Right lobe of liver (tissue), 6 donors: ENCODE data around the gene HAND1. TPM values are rescaled to one million over a fixed set of nuclear protein-coding genes. Genes with fewer than 3 reads are reported as not detected.

Source experiments
- ATAC-seq, 4 donors: fragments of 200-7000 bp; cut with Tn5 transposase; one replicate each; pipeline ENCODE4 v1.9.1; 2020; ENCODE audit warnings: mild to moderate bottlenecking in 4 of 4, moderate library complexity in 4 of 4
- DNase-seq, 3 donors: peaks; one replicate each; pipeline ENCODE4 v3.0.0-alpha.2; 2020
- H3K27ac ChIP-seq, 3 donors: fragments of 200-600 bp; one replicate each; pipeline ENCODE4 v1.8.0; 2022
- H3K27me3 ChIP-seq, 2 donors: fragments of 200-600 bp; one replicate each; pipeline ENCODE4 v1.8.0; 2022
- H3K36me3 ChIP-seq, 4 donors: fragments of 200-600 bp; sonication (generic) in 1 of 4; one replicate each; pipeline versions ENCODE4 v1.5.1 to v1.8.0; 2017 to 2022; ENCODE audit warnings: control low read depth in 1 of 4
- H3K4me1 ChIP-seq, 4 donors: fragments of 200-600 bp; sonication (generic) in 1 of 4; one replicate each; pipeline versions ENCODE4 v1.5.1 to v1.8.0; 2017 to 2022; ENCODE audit warnings: control low read depth in 1 of 4
- H3K4me3 ChIP-seq, 3 donors: fragments of 200-600 bp; one replicate each; pipeline ENCODE4 v1.8.0; 2022
- H3K9me3 ChIP-seq, 4 donors: fragments of 200-600 bp; sonication (generic) in 1 of 4; one replicate each; pipeline versions ENCODE4 v1.5.1 to v1.8.0; 2017 to 2022; ENCODE audit warnings: control low read depth in 1 of 4
- CTCF ChIP-seq, 4 donors: fragments of 200-600 bp in 3 of 4; fragments of 450-650 bp in 1 of 4; IDR thresholded peaks; one replicate each; pipeline versions ENCODE4 v1.5.1 to v1.8.0; 2016 to 2022; ENCODE audit warnings: antibody characterized with exemption in 4 of 4, mild to moderate bottlenecking in 2 of 4
- POLR2A ChIP-seq: fragments of 450-650 bp; IDR thresholded peaks from one replicate; pipeline ENCODE4 v1.6.1; 2017; ENCODE audit warnings: antibody characterized with exemption, mild to moderate bottlenecking
- WGBS: methylation state at CpG from one replicate; pipeline ENCODE4 v1.1.6; 2018; ENCODE audit warnings: low coverage, low lambda C conversion rate; ENCODE audit not compliant: insufficient coverage; ENCODE audit errors: missing lambda C conversion rate; 5-methylcytosine and 5-hydroxymethylcytosine counted together
- intact Hi-C, 2 donors: fragments of 100-400 bp; cut with DNase I; formaldehyde crosslinking; loops; one replicate each; pipeline versions ENCODE4 v1.11.2 to v1.14.1; 2022
- total RNA-seq, 6 experiments: library from RNA; depleted of rRNA in 2 of 6; stranded (reverse); fragments of >200 nt in 2 of 6; fragmentation: NEBNext Ultra II Directional in 3 of 6; extraction: Animal tissue kit (Norgen Biotek cat#: 25700) in 3 of 6; gene quantifications; one replicate each; pipeline versions ENCODE4 v1.1.0 to v1.2.4, GENCODE V29; 2016 to 2023
- donor health status: DM: no; HTN: yes; CAD: no.
- donor health status: DM: no; HTN: no; CAD: no.
- donor health status: DM: no; HTN: no; CAD: no.
- donor health status: DM: no; HTN: yes; CAD: no.
- donor health status: DM: no; HTN: yes; CAD: no.

Gene HAND1
- total RNA-seq, 6 experiments from 2014 or later = not detected

- H3K4me3 ChIP-seq = no peak overlapping the region
- H3K9me3 ChIP-seq = no peaks in the 10 kb centered on the region
- H3K36me3 ChIP-seq = no peaks in the 10 kb centered on the region
- TF ChIP-seq CTCF (IDR thresholded peaks at IDR 0.05) (no peak), POLR2A (no peak)
- H3K27ac ChIP-seq = no peak overlapping the region
- 40% methylated on average over 3 of the region's 5 CpGs for WGBS
- ATAC-seq = no peak
- no peak for DNase-seq
- peaks cover 0 to under 1% of the 10 kb centered on the region in 2 donors for H3K27me3 ChIP-seq
- intact Hi-C loops = loop anchor here in 1 of 2 donors (10.0 kb wide), 1 partner anchor 139 kb away; no protein-coding TSS in a partner anchor
- H3K4me1 ChIP-seq = no peaks in the 10 kb centered on the region
Measured at GRCh38 chr5:154466147-154466546, 11.9 kb downstream of the HAND1 start.

DNA sequence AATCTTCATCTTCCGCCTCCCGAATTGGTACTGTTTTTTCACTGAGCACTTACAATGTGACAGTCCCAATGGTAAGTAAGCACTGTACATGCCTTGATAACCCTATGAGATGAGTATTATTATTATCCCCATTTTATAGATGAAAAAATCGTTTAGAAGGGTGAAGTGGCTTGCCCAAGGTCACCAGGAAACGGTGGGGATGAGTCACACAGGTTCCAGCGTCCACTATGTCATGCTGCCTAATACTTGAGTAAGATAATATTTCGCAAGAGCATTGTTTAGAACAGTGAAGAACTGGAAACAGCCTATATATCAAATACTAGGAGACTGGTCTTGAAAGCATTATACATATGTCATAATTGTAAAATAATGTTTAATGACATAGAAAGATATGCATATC, 12.9 kb downstream of the HAND1 start:
- Histone ChIP-seq H3K27ac (no peak overlapping the region), H3K4me3 (no peak overlapping the region), H3K27me3 (no peaks in the 10 kb centered on the region), H3K9me3 (no peaks in the 10 kb centered on the region), H3K4me1 (no peaks in the 10 kb centered on the region), H3K36me3 (no peaks in the 10 kb centered on the region)
- 48% methylated on average over 6 of the region's 6 CpGs for WGBS
- ATAC-seq (peak in 2 of 4 donors; percentile 54 to 70), DNase-seq (no peak)
- intact Hi-C loops = loop anchor here in 1 of 2 donors (10.0 kb wide), 1 partner anchor 140 kb away; no protein-coding TSS in a partner anchor
- TF ChIP-seq POLR2A = no peak
- TF ChIP-seq CTCF (IDR thresholded peaks at IDR 0.05) = no peak

DNA sequence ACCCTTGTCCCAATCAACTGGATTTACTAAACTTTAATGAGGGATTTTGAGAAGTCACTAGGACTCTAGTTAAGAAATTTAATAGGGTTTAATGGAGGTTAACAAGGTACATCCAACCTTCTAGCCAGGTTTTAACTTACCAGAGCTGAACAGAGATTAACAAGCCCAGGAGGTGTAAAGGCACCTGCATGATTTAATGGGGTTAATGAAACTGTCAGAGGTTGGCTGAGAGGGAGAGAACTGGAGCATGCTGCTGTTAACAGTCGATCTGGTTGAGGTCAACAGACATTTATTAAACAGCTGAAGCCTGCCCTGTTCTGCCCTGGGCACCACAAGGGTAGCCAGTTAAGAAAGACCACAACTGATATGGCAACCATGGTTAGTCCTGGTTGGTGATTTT, 13.6 kb downstream of the HAND1 start:
- Histone ChIP-seq H3K27me3 (no peaks in the 10 kb centered on the region), H3K4me3 (no peak overlapping the region), H3K9me3 (no peaks in the 10 kb centered on the region), H3K36me3 (no peaks in the 10 kb centered on the region), H3K27ac (no peak overlapping the region), H3K4me1 (peaks cover 0 to 5% (median 0%) of the 10 kb centered on the region in 4 donors)
- TF ChIP-seq POLR2A (no peak), CTCF (IDR thresholded peaks at IDR 0.05) (no peak)
- intact Hi-C loops = loop anchor here in 1 of 2 donors (10.0 kb wide), 1 partner anchor 140 kb away; no protein-coding TSS in a partner anchor
- ATAC-seq (no peak), DNase-seq (no peak)
- WGBS = no CpG with 5 or more reads among the region's 1 CpG

DNA sequence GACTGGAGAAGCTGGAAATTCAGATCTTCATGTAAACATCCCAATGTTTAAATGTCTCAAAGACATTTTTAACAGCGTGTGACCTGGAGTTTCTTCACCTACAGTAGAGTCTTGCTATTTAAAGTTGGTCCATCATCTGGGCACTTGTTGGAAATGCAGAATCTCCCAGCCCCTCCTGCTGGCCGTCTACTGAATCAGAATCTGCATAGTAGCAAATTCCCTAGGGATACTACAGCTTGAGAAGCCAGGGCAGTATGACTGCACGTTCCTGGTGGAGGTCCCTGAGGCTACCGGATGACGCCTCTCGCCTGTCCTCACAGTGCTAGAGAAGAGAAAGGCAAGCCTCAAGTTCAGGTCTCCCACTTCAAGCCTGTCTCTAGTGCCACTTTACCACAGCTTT, 16.5 kb downstream of the HAND1 start:
- Histone ChIP-seq H3K9me3 (no peaks in the 10 kb centered on the region), H3K27me3 (no peaks in the 10 kb centered on the region), H3K4me1 (peaks cover 0 to 5% (median 0%) of the 10 kb centered on the region in 4 donors), H3K36me3 (peaks cover 0 to 7% (median 4%) of the 10 kb centered on the region in 4 donors), H3K27ac (no peak overlapping the region), H3K4me3 (no peak overlapping the region)
- 80% methylated on average over 5 of the region's 6 CpGs for WGBS
- peak in 1 of 4 donors; percentile 17 for ATAC-seq
- intact Hi-C loops = loop anchor here in 1 of 2 donors (10.0 kb wide), 1 partner anchor 143 kb away; no protein-coding TSS in a partner anchor
- TF ChIP-seq POLR2A = no peak
- no peak for TF ChIP-seq CTCF (IDR thresholded peaks at IDR 0.05)
- DNase-seq = no peak
